Esophagus muscularis mucosa (tissue), 3 donors: ENCODE data around the gene TRIM29.

Experiments
- CTCF ChIP-seq, 3 experiments: fragments of 200-600 bp in 2 of 3; fragments of 450-650 bp in 1 of 3; sonication (generic) in 2 of 3; IDR thresholded peaks; one replicate each; pipeline ENCODE4 v1.5.1; 2017 to 2019; ENCODE audit warnings: antibody characterized with exemption in 3 of 3, mild to moderate bottlenecking in 2 of 3, moderate library complexity in 1 of 3
- POLR2A ChIP-seq: fragments of 450-650 bp; IDR thresholded peaks from one replicate; pipeline ENCODE4 v1.6.1; 2017; ENCODE audit warnings: antibody characterized with exemption, moderate library complexity, mild to moderate bottlenecking, low read depth

- TF ChIP-seq POLR2A (no peak), CTCF (IDR thresholded peaks at IDR 0.05) (no peak)
Measured at GRCh38 chr11:120184371-120184945, 46.5 kb upstream of the TRIM29 start.
